HepG2 (cell line): ENCODE measurements around the gene UBR1. TPM values are rescaled to one million over a fixed set of nuclear protein-coding genes. Genes with fewer than 3 reads are reported as not detected.

Source experiments
- BRCA1 ChIP-seq: sonication (generic); formaldehyde crosslinking; IDR thresholded peaks from 2 replicates; pipeline ENCODE4 v1.4.0; 2020; ENCODE audit warnings: missing genetic modification reagents
- CHD2 ChIP-seq: IDR thresholded peaks from 2 replicates; pipeline ENCODE4 v1.6.1; 2011; ENCODE audit warnings: low read depth, low read length, improper control_type of control experiment
- NFE2L1 ChIP-seq: sonication (generic); formaldehyde crosslinking; IDR thresholded peaks from 2 replicates; pipeline ENCODE4 v1.4.0; 2020; ENCODE audit warnings: missing genetic modification reagents, mild to moderate bottlenecking, borderline replicate concordance
- TFE3 ChIP-seq: IDR thresholded peaks from 2 replicates; pipeline ENCODE4 v1.6.1; 2016
- TRAFD1 ChIP-seq: sonication (generic); formaldehyde crosslinking; IDR thresholded peaks from 2 replicates; pipeline ENCODE4 v1.5.1; 2020; ENCODE audit warnings: missing genetic modification reagents, mild to moderate bottlenecking, borderline replicate concordance
- ZNF720 ChIP-seq: sonication (generic); formaldehyde crosslinking; IDR thresholded peaks from 2 replicates; pipeline ENCODE4 v1.4.0; 2020; ENCODE audit warnings: missing genetic modification reagents
- polyA plus RNA-seq, 8 experiments: library from polyadenylated mRNA; depleted of rRNA in 3 of 8; stranded (reverse) in 7 of 8; unstranded in 1 of 8; fragments of >200 nt; fragmentation: Illumina TruSeq in 4 of 8; extraction: Trizol in 4 of 8; gene quantifications; 2 replicates each; pipeline versions ENCODE4 v1.2.1 to v1.2.3, GENCODE V29; 2011 to 2016; ENCODE audit warnings: low read depth in 4 of 8, missing spikeins in 1 of 8, mixed read lengths in 1 of 8; ENCODE audit not compliant: insufficient read depth in 1 of 8
- total RNA-seq, 5 experiments: library from RNA; depleted of rRNA; stranded (reverse); fragments of >200 nt; fragmentation: Illumina TruSeq; extraction: Trizol; gene quantifications; 2 replicates each; pipeline ENCODE4 v1.2.3, GENCODE V29; 2016; ENCODE audit warnings: low read depth in 1 of 5
- TF ChIP-seq, protein P1 (sequence below): sonication (generic); formaldehyde crosslinking; IDR thresholded peaks from 2 replicates; pipeline ENCODE4 v1.5.1; 2020; ENCODE audit warnings: missing genetic modification reagents, mild to moderate bottlenecking, borderline replicate concordance
- TF ChIP-seq, protein P2 (sequence below): sonication (generic); formaldehyde crosslinking; IDR thresholded peaks from 2 replicates; pipeline ENCODE4 v1.5.0; 2020; ENCODE audit warnings: mild to moderate bottlenecking, missing genetic modification reagents, moderate library complexity
- TF ChIP-seq, protein P3 (sequence below): sonication (generic); formaldehyde crosslinking; IDR thresholded peaks from 2 replicates; pipeline ENCODE4 v1.8.1; 2023; ENCODE audit warnings: missing genetic modification reagents, inconsistent platforms, borderline replicate concordance

The UBR1 gene
- total and polyA plus RNA-seq, 2 of the 13 experiments (the other 11 are each of a cell fraction or from before 2014, with no cell fraction given): 6.4 to 18.0 TPM

DNA sequence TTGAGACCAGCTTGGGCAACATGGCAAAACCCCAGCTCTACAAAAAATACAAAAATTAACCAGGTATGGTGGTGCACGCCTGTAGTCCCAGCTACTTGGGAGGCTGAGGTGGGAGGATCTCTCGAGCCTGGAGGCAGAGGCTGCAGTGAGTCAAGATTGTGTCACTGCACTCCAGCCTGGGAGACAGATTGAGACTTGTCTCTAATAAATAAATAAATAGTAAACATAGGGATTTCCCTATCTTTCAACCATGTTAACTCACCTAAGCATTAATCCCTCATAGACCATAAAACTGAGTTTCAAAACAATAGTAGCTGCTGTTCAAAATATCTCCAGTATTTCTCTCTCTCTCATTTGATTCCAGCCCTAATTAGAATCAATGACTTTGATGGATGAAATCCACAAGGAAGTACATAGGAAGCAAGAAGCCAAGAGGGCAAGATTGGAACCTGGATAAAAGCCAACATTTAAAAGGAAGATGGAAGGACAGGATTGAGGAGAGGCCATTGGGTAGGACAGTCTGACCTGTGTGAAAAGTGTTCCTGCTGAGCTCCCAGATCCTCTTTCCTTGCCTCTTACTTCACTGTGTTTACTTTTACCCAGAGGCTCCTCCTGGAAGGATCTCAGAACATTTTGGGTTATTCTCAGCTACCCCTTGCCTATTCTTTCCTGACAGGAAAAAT lies 172.9 kb downstream of the UBR1 start (continued):
- TF ChIP-seq, protein P1, sequence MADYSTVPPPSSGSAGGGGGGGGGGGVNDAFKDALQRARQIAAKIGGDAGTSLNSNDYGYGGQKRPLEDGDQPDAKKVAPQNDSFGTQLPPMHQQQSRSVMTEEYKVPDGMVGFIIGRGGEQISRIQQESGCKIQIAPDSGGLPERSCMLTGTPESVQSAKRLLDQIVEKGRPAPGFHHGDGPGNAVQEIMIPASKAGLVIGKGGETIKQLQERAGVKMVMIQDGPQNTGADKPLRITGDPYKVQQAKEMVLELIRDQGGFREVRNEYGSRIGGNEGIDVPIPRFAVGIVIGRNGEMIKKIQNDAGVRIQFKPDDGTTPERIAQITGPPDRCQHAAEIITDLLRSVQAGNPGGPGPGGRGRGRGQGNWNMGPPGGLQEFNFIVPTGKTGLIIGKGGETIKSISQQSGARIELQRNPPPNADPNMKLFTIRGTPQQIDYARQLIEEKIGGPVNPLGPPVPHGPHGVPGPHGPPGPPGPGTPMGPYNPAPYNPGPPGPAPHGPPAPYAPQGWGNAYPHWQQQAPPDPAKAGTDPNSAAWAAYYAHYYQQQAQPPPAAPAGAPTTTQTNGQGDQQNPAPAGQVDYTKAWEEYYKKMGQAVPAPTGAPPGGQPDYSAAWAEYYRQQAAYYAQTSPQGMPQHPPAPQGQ (CRISPR knock-in tag): no peak
- TF ChIP-seq TFE3 (CRISPR knock-in tag) (no peak), NFE2L1 (CRISPR knock-in tag) (no peak), ZNF720 (CRISPR knock-in tag) (no peak), CHD2 (no peak), TRAFD1 (CRISPR knock-in tag) (no peak), BRCA1 (CRISPR knock-in tag) (no peak)
- TF ChIP-seq, protein P2, sequence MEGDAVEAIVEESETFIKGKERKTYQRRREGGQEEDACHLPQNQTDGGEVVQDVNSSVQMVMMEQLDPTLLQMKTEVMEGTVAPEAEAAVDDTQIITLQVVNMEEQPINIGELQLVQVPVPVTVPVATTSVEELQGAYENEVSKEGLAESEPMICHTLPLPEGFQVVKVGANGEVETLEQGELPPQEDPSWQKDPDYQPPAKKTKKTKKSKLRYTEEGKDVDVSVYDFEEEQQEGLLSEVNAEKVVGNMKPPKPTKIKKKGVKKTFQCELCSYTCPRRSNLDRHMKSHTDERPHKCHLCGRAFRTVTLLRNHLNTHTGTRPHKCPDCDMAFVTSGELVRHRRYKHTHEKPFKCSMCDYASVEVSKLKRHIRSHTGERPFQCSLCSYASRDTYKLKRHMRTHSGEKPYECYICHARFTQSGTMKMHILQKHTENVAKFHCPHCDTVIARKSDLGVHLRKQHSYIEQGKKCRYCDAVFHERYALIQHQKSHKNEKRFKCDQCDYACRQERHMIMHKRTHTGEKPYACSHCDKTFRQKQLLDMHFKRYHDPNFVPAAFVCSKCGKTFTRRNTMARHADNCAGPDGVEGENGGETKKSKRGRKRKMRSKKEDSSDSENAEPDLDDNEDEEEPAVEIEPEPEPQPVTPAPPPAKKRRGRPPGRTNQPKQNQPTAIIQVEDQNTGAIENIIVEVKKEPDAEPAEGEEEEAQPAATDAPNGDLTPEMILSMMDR (CRISPR knock-in tag): no peak
- TF ChIP-seq, protein P3, sequence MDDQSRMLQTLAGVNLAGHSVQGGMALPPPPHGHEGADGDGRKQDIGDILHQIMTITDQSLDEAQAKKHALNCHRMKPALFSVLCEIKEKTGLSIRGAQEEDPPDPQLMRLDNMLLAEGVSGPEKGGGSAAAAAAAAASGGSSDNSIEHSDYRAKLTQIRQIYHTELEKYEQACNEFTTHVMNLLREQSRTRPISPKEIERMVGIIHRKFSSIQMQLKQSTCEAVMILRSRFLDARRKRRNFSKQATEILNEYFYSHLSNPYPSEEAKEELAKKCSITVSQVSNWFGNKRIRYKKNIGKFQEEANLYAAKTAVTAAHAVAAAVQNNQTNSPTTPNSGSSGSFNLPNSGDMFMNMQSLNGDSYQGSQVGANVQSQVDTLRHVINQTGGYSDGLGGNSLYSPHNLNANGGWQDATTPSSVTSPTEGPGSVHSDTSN (CRISPR knock-in tag): no peak
